ENCODE results near the gene FOXP1. TPM values are rescaled to one million over a fixed set of nuclear protein-coding genes. Genes with fewer than 3 reads are reported as not detected.

The FOXP1 gene
- total and polyA plus RNA-seq, 9 of the 15 experiments (the other 6 are each of a cell fraction or from before 2014, with no cell fraction given): 7.7 to 34.5 (median 13.7) TPM

DNA sequence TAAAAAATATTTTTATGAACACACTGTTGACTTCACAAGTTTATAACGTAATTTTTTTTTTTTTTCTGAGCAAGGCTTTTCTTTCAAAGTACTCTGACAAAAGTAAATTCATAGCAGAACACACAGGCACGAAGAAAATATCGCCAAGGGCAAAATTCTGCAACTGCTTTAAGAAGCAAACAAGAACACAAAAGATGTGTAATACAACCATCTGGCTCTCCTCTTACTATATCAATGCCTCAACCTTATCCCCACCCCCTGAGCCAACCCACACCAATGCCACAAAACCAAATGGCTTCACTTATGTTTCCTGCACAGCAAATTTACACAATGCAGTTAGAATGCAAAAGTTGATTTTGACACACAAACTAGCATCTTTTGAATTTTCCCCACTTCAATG, 274.2 kb downstream of the FOXP1 start (continued):
- TF ChIP-seq, protein P1, sequence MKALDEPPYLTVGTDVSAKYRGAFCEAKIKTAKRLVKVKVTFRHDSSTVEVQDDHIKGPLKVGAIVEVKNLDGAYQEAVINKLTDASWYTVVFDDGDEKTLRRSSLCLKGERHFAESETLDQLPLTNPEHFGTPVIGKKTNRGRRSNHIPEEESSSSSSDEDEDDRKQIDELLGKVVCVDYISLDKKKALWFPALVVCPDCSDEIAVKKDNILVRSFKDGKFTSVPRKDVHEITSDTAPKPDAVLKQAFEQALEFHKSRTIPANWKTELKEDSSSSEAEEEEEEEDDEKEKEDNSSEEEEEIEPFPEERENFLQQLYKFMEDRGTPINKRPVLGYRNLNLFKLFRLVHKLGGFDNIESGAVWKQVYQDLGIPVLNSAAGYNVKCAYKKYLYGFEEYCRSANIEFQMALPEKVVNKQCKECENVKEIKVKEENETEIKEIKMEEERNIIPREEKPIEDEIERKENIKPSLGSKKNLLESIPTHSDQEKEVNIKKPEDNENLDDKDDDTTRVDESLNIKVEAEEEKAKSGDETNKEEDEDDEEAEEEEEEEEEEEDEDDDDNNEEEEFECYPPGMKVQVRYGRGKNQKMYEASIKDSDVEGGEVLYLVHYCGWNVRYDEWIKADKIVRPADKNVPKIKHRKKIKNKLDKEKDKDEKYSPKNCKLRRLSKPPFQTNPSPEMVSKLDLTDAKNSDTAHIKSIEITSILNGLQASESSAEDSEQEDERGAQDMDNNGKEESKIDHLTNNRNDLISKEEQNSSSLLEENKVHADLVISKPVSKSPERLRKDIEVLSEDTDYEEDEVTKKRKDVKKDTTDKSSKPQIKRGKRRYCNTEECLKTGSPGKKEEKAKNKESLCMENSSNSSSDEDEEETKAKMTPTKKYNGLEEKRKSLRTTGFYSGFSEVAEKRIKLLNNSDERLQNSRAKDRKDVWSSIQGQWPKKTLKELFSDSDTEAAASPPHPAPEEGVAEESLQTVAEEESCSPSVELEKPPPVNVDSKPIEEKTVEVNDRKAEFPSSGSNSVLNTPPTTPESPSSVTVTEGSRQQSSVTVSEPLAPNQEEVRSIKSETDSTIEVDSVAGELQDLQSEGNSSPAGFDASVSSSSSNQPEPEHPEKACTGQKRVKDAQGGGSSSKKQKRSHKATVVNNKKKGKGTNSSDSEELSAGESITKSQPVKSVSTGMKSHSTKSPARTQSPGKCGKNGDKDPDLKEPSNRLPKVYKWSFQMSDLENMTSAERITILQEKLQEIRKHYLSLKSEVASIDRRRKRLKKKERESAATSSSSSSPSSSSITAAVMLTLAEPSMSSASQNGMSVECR (CRISPR knock-in tag; IDR thresholded peaks at IDR 0.05): no peak
- TF ChIP-seq, protein P2, sequence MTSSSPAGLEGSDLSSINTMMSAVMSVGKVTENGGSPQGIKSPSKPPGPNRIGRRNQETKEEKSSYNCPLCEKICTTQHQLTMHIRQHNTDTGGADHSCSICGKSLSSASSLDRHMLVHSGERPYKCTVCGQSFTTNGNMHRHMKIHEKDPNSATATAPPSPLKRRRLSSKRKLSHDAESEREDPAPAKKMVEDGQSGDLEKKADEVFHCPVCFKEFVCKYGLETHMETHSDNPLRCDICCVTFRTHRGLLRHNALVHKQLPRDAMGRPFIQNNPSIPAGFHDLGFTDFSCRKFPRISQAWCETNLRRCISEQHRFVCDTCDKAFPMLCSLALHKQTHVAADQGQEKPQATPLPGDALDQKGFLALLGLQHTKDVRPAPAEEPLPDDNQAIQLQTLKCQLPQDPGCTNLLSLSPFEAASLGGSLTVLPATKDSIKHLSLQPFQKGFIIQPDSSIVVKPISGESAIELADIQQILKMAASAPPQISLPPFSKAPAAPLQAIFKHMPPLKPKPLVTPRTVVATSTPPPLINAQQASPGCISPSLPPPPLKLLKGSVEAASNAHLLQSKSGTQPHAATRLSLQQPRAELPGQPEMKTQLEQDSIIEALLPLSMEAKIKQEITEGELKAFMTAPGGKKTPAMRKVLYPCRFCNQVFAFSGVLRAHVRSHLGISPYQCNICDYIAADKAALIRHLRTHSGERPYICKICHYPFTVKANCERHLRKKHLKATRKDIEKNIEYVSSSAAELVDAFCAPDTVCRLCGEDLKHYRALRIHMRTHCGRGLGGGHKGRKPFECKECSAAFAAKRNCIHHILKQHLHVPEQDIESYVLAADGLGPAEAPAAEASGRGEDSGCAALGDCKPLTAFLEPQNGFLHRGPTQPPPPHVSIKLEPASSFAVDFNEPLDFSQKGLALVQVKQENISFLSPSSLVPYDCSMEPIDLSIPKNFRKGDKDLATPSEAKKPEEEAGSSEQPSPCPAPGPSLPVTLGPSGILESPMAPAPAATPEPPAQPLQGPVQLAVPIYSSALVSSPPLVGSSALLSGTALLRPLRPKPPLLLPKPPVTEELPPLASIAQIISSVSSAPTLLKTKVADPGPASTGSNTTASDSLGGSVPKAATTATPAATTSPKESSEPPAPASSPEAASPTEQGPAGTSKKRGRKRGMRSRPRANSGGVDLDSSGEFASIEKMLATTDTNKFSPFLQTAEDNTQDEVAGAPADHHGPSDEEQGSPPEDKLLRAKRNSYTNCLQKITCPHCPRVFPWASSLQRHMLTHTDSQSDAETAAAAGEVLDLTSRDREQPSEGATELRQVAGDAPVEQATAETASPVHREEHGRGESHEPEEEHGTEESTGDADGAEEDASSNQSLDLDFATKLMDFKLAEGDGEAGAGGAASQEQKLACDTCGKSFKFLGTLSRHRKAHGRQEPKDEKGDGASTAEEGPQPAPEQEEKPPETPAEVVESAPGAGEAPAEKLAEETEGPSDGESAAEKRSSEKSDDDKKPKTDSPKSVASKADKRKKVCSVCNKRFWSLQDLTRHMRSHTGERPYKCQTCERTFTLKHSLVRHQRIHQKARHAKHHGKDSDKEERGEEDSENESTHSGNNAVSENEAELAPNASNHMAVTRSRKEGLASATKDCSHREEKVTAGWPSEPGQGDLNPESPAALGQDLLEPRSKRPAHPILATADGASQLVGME (CRISPR knock-in tag; IDR thresholded peaks at IDR 0.05): no peak
- TF ChIP-seq NRF1 (conservative IDR thresholded peaks at IDR 0.05 in 1 of 2, IDR thresholded peaks at IDR 0.05 in 1 of 2) (no peak), ZC3H4 (CRISPR knock-in tag; IDR thresholded peaks at IDR 0.05; ENCODE audit: borderline replicate concordance) (no peak)
